H1 (cell line): ENCODE results near the gene TMEM252. TPM values are rescaled to one million over a fixed set of nuclear protein-coding genes. Genes with fewer than 3 reads are reported as not detected.

Experiments used
- CTCF ChIA-PET: fragments of 300-600 bp; sonication (Branson Sonifier 250); formaldehyde crosslinking; loops from one replicate; lab custom pipeline; 2021; ENCODE audit not compliant: partially characterized antibody; lab: Charles Lee
- POLR2A ChIA-PET: fragments of 300-600 bp; sonication (Branson Sonifier 250); formaldehyde crosslinking; loops from one replicate; lab custom pipeline; 2021; ENCODE audit warnings: inconsistent platforms; ENCODE audit not compliant: partially characterized antibody; lab: Charles Lee
- DNase-seq, 2 experiments: peaks; one replicate each; pipeline versions ENCODE4 v3.0.0 to v3.0.0-alpha.2; 2010 to 2022; ENCODE audit warnings: low spot score in 2 of 2, low read depth in 1 of 2, mixed read lengths in 1 of 2
- FAIRE-seq: peaks from 2 replicates; lab custom pipeline; 2011; peaks lifted over from hg19 to GRCh38; lab: Jason Lieb, UNC
- H2AFZ ChIP-seq: 2 replicates; pipeline ENCODE4 v1.8.1; 2012; ENCODE audit warnings: low read length, inconsistent platforms
- H2AK5ac ChIP-seq: 2 replicates; pipeline ENCODE4 v1.6.1; 2013; ENCODE audit warnings: low read depth, low read length
- H2BK120ac ChIP-seq: replicated peaks from 2 replicates; pipeline ENCODE3; 2013; ENCODE audit warnings: low read depth, low read length, inconsistent platforms
- H2BK12ac ChIP-seq: 2 replicates; pipeline ENCODE4 v1.6.1; 2013; ENCODE audit warnings: low read depth, low read length
- H2BK15ac ChIP-seq: 2 replicates; pipeline ENCODE4 v1.6.1; 2013; ENCODE audit warnings: low read length
- H2BK20ac ChIP-seq: 2 replicates; pipeline ENCODE4 v1.6.1; 2013; ENCODE audit warnings: low read length
- H2BK5ac ChIP-seq: 2 replicates; pipeline ENCODE4 v1.6.1; 2013; ENCODE audit warnings: low read depth, low read length
- H3K14ac ChIP-seq: 2 replicates; pipeline ENCODE4 v1.6.1; 2013; ENCODE audit warnings: inconsistent platforms; ENCODE audit not compliant: insufficient read length
- H3K18ac ChIP-seq: 2 replicates; pipeline ENCODE4 v1.6.1; 2013; ENCODE audit warnings: low read length; ENCODE audit errors: extremely low read depth
- H3K23ac ChIP-seq: 2 replicates; pipeline ENCODE4 v1.6.1; 2013; ENCODE audit warnings: inconsistent platforms; ENCODE audit not compliant: insufficient read length
- H3K23me2 ChIP-seq: 2 replicates; pipeline ENCODE4 v1.6.1; 2013; ENCODE audit warnings: low read depth, low read length
- H3K27ac ChIP-seq: 2 replicates; pipeline ENCODE4 v1.6.1; 2011; ENCODE audit warnings: low read depth, low read length, inconsistent platforms
- H3K27me3 ChIP-seq, 4 experiments: replicated peaks in 1 of 4; 1 replicate in 1 of 4; 2 replicates in 3 of 4; pipeline versions ENCODE4 v1.6.1 to v1.8.1; 2011 to 2013; ENCODE audit warnings: low read length in 3 of 4, mild to moderate bottlenecking in 3 of 4, inconsistent platforms in 2 of 4, mixed read lengths in 2 of 4, moderate library complexity in 1 of 4; ENCODE audit not compliant: control insufficient read depth in 3 of 4, insufficient read depth in 3 of 4; ENCODE audit errors: extremely low read depth in 1 of 4
- H3K36me3 ChIP-seq, 4 experiments: 2 replicates each; pipeline versions ENCODE4 v1.6.1 to v1.8.1; 2011 to 2013; ENCODE audit warnings: mild to moderate bottlenecking in 4 of 4, low read length in 3 of 4, moderate library complexity in 2 of 4, control low read depth in 1 of 4, inconsistent platforms in 1 of 4; ENCODE audit not compliant: insufficient read depth in 4 of 4, control insufficient read depth in 2 of 4
- H3K4ac ChIP-seq: replicated peaks from 2 replicates; pipeline ENCODE3; 2013; ENCODE audit warnings: low read length, low read depth, mixed read lengths, inconsistent platforms; ENCODE audit not compliant: insufficient read length
- H3K4me1 ChIP-seq, 4 experiments: replicated peaks in 1 of 4; 1 replicate in 1 of 4; 2 replicates in 3 of 4; pipeline versions ENCODE4 v1.6.1 to v1.8.1; 2011 to 2013; ENCODE audit warnings: low read length in 3 of 4, inconsistent platforms in 2 of 4, mixed read lengths in 1 of 4; ENCODE audit not compliant: insufficient read depth in 4 of 4, control insufficient read depth in 3 of 4
- H3K4me2 ChIP-seq, 2 experiments: 2 replicates each; pipeline versions ENCODE4 v1.6.1 to v1.8.1; 2011 to 2013; ENCODE audit warnings: low read depth in 2 of 2, low read length in 2 of 2, control low read depth in 1 of 2, inconsistent platforms in 1 of 2, mild to moderate bottlenecking in 1 of 2; ENCODE audit not compliant: insufficient read depth in 1 of 2
- H3K4me3 ChIP-seq, 4 experiments: fragments of 200-600, 300-600 bp in 1 of 4; sonication (generic), shearing (Covaris generic), sonication (Bioruptor Twin) in 1 of 4; 2 replicates each; pipeline versions ENCODE4 v1.5.1 to v1.8.1; 2011 to 2016; ENCODE audit warnings: low read length in 4 of 4, low read depth in 3 of 4, control low read depth in 2 of 4, inconsistent platforms in 2 of 4, mild to moderate bottlenecking in 2 of 4, mixed read lengths in 1 of 4, moderate library complexity in 1 of 4; ENCODE audit not compliant: insufficient read depth in 2 of 4; ENCODE audit errors: extremely low read depth in 1 of 4
- H3K56ac ChIP-seq: replicated peaks from 2 replicates; pipeline ENCODE3; 2013; ENCODE audit warnings: low read depth, mild to moderate bottlenecking, mixed read lengths, low read length, inconsistent platforms; ENCODE audit not compliant: insufficient read length
- H3K79me1 ChIP-seq: 2 replicates; pipeline ENCODE4 v1.6.1; 2013; ENCODE audit warnings: low read depth, low read length, control low read depth
- H3K79me2 ChIP-seq, 2 experiments: 2 replicates each; pipeline versions ENCODE4 v1.6.1 to v1.8.1; 2012 to 2013; ENCODE audit warnings: low read length in 2 of 2, mild to moderate bottlenecking in 2 of 2, inconsistent platforms in 1 of 2; ENCODE audit not compliant: insufficient read depth in 2 of 2, control insufficient read depth in 1 of 2
- H3K9ac ChIP-seq, 4 experiments: replicated peaks in 1 of 4; 1 replicate in 1 of 4; 2 replicates in 3 of 4; pipeline versions ENCODE4 v1.6.1 to v1.8.1; 2011 to 2013; ENCODE audit warnings: low read depth in 3 of 4, low read length in 3 of 4, control low read depth in 2 of 4, mild to moderate bottlenecking in 2 of 4, moderate library complexity in 2 of 4, inconsistent platforms in 1 of 4; ENCODE audit errors: extremely low read depth in 1 of 4
- H3K9me3 ChIP-seq, 2 experiments: 2 replicates each; pipeline versions ENCODE4 v1.6.1 to v1.8.1; 2012 to 2013; ENCODE audit warnings: mild to moderate bottlenecking in 2 of 2, moderate library complexity in 2 of 2, control low read depth in 1 of 2, inconsistent platforms in 1 of 2, low read depth in 1 of 2, low read length in 1 of 2, mixed read lengths in 1 of 2; ENCODE audit not compliant: insufficient read depth in 2 of 2
- H4K20me1 ChIP-seq, 2 experiments: replicated peaks in 1 of 2; 2 replicates each; pipeline versions ENCODE3 to v1.8.1; 2011 to 2013; ENCODE audit warnings: inconsistent platforms in 2 of 2, low read length in 2 of 2, mild to moderate bottlenecking in 1 of 2; ENCODE audit not compliant: insufficient read depth in 2 of 2, control insufficient read depth in 1 of 2
- H4K5ac ChIP-seq: 2 replicates; pipeline ENCODE4 v1.6.1; 2013; ENCODE audit warnings: low read length, low read depth, mixed read lengths, inconsistent platforms; ENCODE audit not compliant: insufficient read length
- H4K8ac ChIP-seq: 2 replicates; pipeline ENCODE4 v1.8.0; 2013; ENCODE audit warnings: mild to moderate bottlenecking, moderate library complexity, low read length, inconsistent platforms; ENCODE audit not compliant: insufficient read depth; ENCODE audit errors: extremely low read depth
- H4K91ac ChIP-seq: replicated peaks from 2 replicates; pipeline ENCODE3; 2013; ENCODE audit warnings: low read length, mixed read lengths, inconsistent platforms; ENCODE audit not compliant: insufficient read length
- KDM4A ChIP-seq: IDR thresholded peaks from one replicate; pipeline ENCODE4 v1.7.1; 2012; ENCODE audit warnings: low read depth, mild to moderate bottlenecking, moderate library complexity, low read length, inconsistent platforms; ENCODE audit not compliant: severe bottlenecking
- TCF12 ChIP-seq: IDR thresholded peaks from 2 replicates; pipeline ENCODE4 v1.6.1; 2011; ENCODE audit warnings: low read depth, mild to moderate bottlenecking, low read length
- WGBS, 2 experiments: shearing (Covaris generic) in 1 of 2; methylation state at CpG; one replicate each; pipeline versions ENCODE4 v1.1.6 to v1.1.7; 2013 to 2015; ENCODE audit warnings: low lambda C conversion rate in 2 of 2, mixed read lengths in 2 of 2, inconsistent platforms in 1 of 2, low coverage in 1 of 2, missing lambda C conversion rate in 1 of 2; ENCODE audit not compliant: insufficient replicate concordance in 2 of 2, insufficient coverage in 1 of 2, insufficient read length in 1 of 2; ENCODE audit errors: extremely low coverage in 1 of 2, missing lambda C conversion rate in 1 of 2; 5-methylcytosine and 5-hydroxymethylcytosine counted together
- polyA plus RNA-seq, 7 experiments: library from polyadenylated mRNA; depleted of rRNA in 3 of 7; stranded (reverse) in 5 of 7; unstranded in 2 of 7; fragments of >200 nt in 5 of 7; fragments of 200-250 nt in 2 of 7; gene quantifications; 1 replicate in 5 of 7; 2 replicates in 1 of 7; 4 replicates in 1 of 7; pipeline versions ENCODE4 v1.2.1 to v1.2.3, GENCODE V29; 2011 to 2013; ENCODE audit warnings: missing spikeins in 2 of 7, mixed read lengths in 2 of 7
- total RNA-seq: library from RNA; stranded (reverse); fragmentation: NEBNext Ultra II Directional; extraction: Animal tissue kit (Norgen Biotek cat#: 25700); gene quantifications from 2 replicates; pipeline ENCODE4 v1.2.1, GENCODE V29; 2021

The TMEM252 gene
- total and polyA plus RNA-seq, 2 of the 8 experiments (the other 6 are each of a cell fraction or from before 2014, with no cell fraction given): not detected

- no peak overlapping the region for H2BK12ac ChIP-seq
- no peak overlapping the region for H3K9ac ChIP-seq
- no peak overlapping the region for H2AFZ ChIP-seq
- WGBS, 2 experiments: 87% methylated on average over 7 of the region's 7 CpGs; no CpG with 5 or more reads in 1 of the 2 experiments
- no peak overlapping the region for H3K56ac ChIP-seq
- H2BK20ac ChIP-seq: no peak overlapping the region
- no peak overlapping the region for H2BK5ac ChIP-seq
- TF ChIP-seq TCF12 (no peak), KDM4A (no peak)
- H3K79me2 ChIP-seq: no peaks in the 10 kb centered on the region
- FAIRE-seq (no peak), DNase-seq (no peak)
- H4K8ac ChIP-seq: no peak overlapping the region
- H3K4me3 ChIP-seq: no peak overlapping the region
- H3K4me2 ChIP-seq: no peak overlapping the region
- no peaks in the 10 kb centered on the region for H3K23me2 ChIP-seq
- H2BK15ac ChIP-seq: no peak overlapping the region
- H4K20me1 ChIP-seq: no peaks in the 10 kb centered on the region
- no peak overlapping the region for H3K4ac ChIP-seq
- H4K5ac ChIP-seq: no peak overlapping the region
- H3K23ac ChIP-seq: no peak overlapping the region
- H3K14ac ChIP-seq: no peak overlapping the region
- H3K36me3 ChIP-seq: no peaks in the 10 kb centered on the region
- CTCF ChIA-PET: interaction anchor here (0.6 to 2.5 kb wide), 3 partner anchors 10 to 235 kb away, joined by 3 to 10 read pairs (median 4); no protein-coding TSS in a partner anchor
- H2AK5ac ChIP-seq: no peak overlapping the region
- no peak overlapping the region for H4K91ac ChIP-seq
- no peaks in the 10 kb centered on the region for H3K27me3 ChIP-seq
- POLR2A ChIA-PET: no interaction called here
- H3K27ac ChIP-seq: no peak overlapping the region
- H2BK120ac ChIP-seq: no peak overlapping the region
- no peak overlapping the region for H3K18ac ChIP-seq
- H3K79me1 ChIP-seq: no peaks in the 10 kb centered on the region
- no peaks in the 10 kb centered on the region for H3K4me1 ChIP-seq
- H3K9me3 ChIP-seq: no peaks in the 10 kb centered on the region
These were observed 37.3 kb upstream of the TMEM252 start for GRCh38 chr9:68577774-68578591.
